ENCODE results near the gene TMEM14A.

Gene TMEM14A

DNA sequence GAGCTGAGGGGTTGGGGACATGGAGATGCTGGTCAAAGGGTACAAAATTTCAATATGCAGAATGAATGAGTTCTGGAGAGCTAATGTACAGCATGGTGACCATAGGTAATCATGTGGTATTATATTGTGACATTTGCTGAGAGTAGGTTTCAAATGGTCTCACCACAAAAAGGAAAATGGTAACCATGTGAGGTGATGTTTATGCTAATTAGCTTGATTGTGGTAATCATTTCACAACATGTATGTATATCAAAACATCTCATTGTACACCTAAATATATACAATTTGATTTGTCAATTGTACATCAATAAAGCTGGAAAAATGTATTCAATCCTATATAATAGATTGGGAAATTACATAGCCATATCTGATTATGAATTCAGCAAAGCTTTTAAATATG is 29.5 kb upstream of the TMEM14A start:
- no peak overlapping the region for H3K4me3 ChIP-seq (ENCODE audit: low read length)
- H3K36me3 ChIP-seq (ENCODE audit: control insufficient read depth, insufficient read depth, low read length) = no peaks in the 10 kb centered on the region
- H3K27ac ChIP-seq (ENCODE audit: low read length) = no peak overlapping the region
- no peaks in the 10 kb centered on the region for H3K27me3 ChIP-seq (ENCODE audit: control insufficient read depth, insufficient read depth, low read length)
- no peaks in the 10 kb centered on the region for H3K9me3 ChIP-seq (ENCODE audit: control insufficient read depth, insufficient read depth, low read length)
- H3K4me1 ChIP-seq (ENCODE audit: control insufficient read depth, insufficient read depth, low read length) = no peaks in the 10 kb centered on the region
- DNase-seq (ENCODE audit: low read depth, low spot score) = no peak

DNA sequence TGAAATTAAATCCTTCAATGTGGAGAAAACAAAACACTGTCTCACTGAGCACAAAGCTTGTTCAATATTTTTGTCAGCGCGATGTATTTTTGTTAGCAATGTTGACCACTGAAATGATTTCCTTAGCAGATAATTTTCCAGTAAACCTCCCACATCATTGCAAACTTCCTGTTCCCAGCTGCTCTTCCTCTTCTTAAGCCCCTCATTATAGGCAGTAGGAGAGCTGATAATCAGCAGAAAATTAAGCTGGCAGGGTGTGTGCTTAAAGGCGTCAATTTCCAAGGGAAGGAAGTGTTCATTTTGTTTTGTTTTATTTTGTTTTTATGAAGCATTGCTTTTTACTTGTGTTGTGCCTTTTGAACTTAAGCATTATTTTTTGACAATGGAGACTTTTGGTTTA is 29.1 kb upstream of the TMEM14A start:
- no peak for DNase-seq (ENCODE audit: low read depth, low spot score)
- H3K36me3 ChIP-seq (ENCODE audit: control insufficient read depth, insufficient read depth, low read length) = no peaks in the 10 kb centered on the region
- H3K27ac ChIP-seq (ENCODE audit: low read length) = no peak overlapping the region
- H3K4me1 ChIP-seq (ENCODE audit: control insufficient read depth, insufficient read depth, low read length) = no peaks in the 10 kb centered on the region
- no peaks in the 10 kb centered on the region for H3K27me3 ChIP-seq (ENCODE audit: control insufficient read depth, insufficient read depth, low read length)
- WGBS (ENCODE audit: insufficient coverage, insufficient read length) = no CpG with 5 or more reads among the region's 3 CpGs
- H3K4me3 ChIP-seq (ENCODE audit: low read length) = no peak overlapping the region
- H3K9me3 ChIP-seq (ENCODE audit: control insufficient read depth, insufficient read depth, low read length) = no peaks in the 10 kb centered on the region

DNA sequence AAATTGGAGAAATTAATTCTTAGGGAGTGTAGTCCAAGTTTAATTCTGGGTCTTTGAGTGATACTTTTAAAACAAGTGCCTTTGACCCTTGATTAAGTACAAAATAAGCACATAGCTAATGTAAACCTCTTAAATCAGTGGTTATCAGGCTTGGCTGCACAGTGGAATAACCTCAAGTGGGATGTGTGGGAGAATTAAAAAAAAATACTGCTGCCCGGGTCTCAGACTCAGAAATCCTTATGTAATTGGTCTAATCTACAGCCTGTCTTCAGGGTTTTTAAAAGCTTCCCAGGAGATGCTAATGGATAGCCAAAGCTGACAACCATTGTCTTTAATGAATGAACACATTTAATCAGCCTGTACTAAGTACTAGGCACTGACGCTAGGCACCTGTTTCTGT is 28.5 kb upstream of the TMEM14A start:
- no CpG with 5 or more reads among the region's 2 CpGs for WGBS (ENCODE audit: insufficient coverage, insufficient read length)
- no peaks in the 10 kb centered on the region for H3K4me1 ChIP-seq (ENCODE audit: control insufficient read depth, insufficient read depth, low read length)
- H3K27me3 ChIP-seq (ENCODE audit: control insufficient read depth, insufficient read depth, low read length) = no peaks in the 10 kb centered on the region
- H3K4me3 ChIP-seq (ENCODE audit: low read length) = no peak overlapping the region
- H3K9me3 ChIP-seq (ENCODE audit: control insufficient read depth, insufficient read depth, low read length) = no peaks in the 10 kb centered on the region
- no peak for DNase-seq (ENCODE audit: low read depth, low spot score)
- no peak overlapping the region for H3K27ac ChIP-seq (ENCODE audit: low read length)
- H3K36me3 ChIP-seq (ENCODE audit: control insufficient read depth, insufficient read depth, low read length) = no peaks in the 10 kb centered on the region

DNA sequence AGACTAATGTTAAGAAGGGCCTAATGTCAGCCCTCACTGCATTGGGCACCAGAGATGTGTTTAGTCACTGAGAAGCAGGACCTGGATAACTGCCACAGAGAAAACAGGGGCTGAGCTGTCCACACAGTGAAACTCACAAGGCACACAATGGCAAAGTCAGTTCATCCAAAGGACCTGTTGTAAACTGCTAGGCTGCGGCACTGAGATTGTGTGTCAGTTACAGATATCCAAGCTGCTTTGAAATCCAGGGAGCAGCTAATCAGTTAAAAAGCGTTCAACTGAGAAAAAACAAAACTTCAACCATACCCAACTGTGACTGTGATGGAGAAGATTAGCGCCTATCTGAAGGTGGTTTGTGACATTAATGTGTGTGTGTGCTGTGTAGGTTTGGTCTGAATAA is 27.8 kb upstream of the TMEM14A start:
- H3K36me3 ChIP-seq (ENCODE audit: control insufficient read depth, insufficient read depth, low read length) = no peaks in the 10 kb centered on the region
- H3K4me1 ChIP-seq (ENCODE audit: control insufficient read depth, insufficient read depth, low read length) = no peaks in the 10 kb centered on the region
- WGBS (ENCODE audit: insufficient coverage, insufficient read length) = no CpG with 5 or more reads among the region's 3 CpGs
- no peak overlapping the region for H3K4me3 ChIP-seq (ENCODE audit: low read length)
- no peak overlapping the region for H3K27ac ChIP-seq (ENCODE audit: low read length)
- H3K9me3 ChIP-seq (ENCODE audit: control insufficient read depth, insufficient read depth, low read length) = no peaks in the 10 kb centered on the region
- no peak for DNase-seq (ENCODE audit: low read depth, low spot score)
- no peaks in the 10 kb centered on the region for H3K27me3 ChIP-seq (ENCODE audit: control insufficient read depth, insufficient read depth, low read length)

DNA sequence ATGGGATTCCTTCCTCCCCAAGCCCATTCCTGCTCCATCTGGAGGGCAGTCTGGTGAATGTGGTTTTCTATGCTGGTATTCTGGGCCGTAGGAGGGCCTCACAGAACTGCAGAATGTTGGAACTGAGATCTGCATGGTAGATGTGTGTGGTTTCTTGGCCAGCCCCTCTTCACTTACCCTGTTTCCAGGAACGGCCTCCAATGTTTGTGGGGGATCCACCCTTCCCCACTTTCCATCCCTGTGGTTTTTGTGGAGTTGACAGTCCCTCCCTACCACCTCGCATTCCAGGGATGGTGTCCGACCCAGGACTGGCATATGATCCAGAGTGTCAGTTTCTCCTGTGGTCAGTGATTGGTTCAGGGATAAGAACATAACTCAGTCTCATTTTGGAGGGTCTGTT is 26.7 kb upstream of the TMEM14A start:
- H3K4me3 ChIP-seq (ENCODE audit: low read length) = no peak overlapping the region
- no CpG with 5 or more reads among the region's 4 CpGs for WGBS (ENCODE audit: insufficient coverage, insufficient read length)
- H3K27ac ChIP-seq (ENCODE audit: low read length) = no peak overlapping the region
- H3K4me1 ChIP-seq (ENCODE audit: control insufficient read depth, insufficient read depth, low read length) = no peaks in the 10 kb centered on the region
- no peaks in the 10 kb centered on the region for H3K9me3 ChIP-seq (ENCODE audit: control insufficient read depth, insufficient read depth, low read length)
- no peak for DNase-seq (ENCODE audit: low read depth, low spot score)
- H3K36me3 ChIP-seq (ENCODE audit: control insufficient read depth, insufficient read depth, low read length) = no peaks in the 10 kb centered on the region
- no peaks in the 10 kb centered on the region for H3K27me3 ChIP-seq (ENCODE audit: control insufficient read depth, insufficient read depth, low read length)

DNA sequence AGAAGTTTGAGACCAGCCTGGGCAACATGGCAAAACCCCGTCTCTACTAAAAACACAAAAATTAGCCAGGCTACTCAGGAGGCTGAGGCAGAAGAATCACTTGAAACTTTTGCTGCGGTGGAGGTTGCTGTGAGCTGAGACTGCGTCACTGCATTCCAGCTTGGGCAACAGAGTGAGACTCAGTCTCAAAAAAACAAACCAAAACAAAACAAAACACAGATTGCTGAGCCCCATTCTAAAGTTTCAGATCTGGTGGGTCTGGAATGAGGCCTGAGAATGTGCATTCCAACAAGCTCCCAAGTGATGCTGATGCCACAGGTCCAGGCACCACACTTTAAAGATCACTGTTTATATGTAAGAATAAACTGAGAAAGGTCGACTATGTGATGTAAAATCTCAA is 24.9 kb upstream of the TMEM14A start:
- Histone ChIP-seq H3K4me1 (ENCODE audit: control insufficient read depth, insufficient read depth, low read length) (no peaks in the 10 kb centered on the region), H3K9me3 (ENCODE audit: control insufficient read depth, insufficient read depth, low read length) (no peaks in the 10 kb centered on the region), H3K27me3 (ENCODE audit: control insufficient read depth, insufficient read depth, low read length) (no peaks in the 10 kb centered on the region), H3K27ac (ENCODE audit: low read length) (no peak overlapping the region), H3K36me3 (ENCODE audit: control insufficient read depth, insufficient read depth, low read length) (no peaks in the 10 kb centered on the region), H3K4me3 (ENCODE audit: low read length) (no peak overlapping the region)
- no CpG with 5 or more reads among the region's 4 CpGs for WGBS (ENCODE audit: insufficient coverage, insufficient read length)
- DNase-seq (ENCODE audit: low read depth, low spot score) = no peak

DNA sequence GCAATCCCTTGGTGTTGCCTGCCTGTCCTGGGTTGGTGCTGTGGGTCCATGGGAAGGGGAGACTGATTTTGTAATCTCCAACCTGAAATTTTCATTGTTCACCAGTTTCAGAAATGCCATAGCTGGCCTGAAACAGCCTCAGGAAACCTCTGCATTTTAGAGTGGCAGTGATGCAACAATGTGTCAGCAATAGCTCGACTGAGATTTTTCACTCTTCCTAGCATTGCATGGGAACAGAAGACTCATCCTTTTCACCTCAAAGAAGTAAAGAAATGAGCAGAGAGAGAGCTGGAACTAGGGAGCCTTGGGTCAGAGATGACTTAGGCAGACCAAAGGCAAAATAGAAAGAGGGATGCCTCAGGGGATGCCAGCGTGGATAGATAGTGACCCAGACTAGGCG is 23.7 kb upstream of the TMEM14A start:
- no CpG with 5 or more reads among the region's 3 CpGs for WGBS (ENCODE audit: insufficient coverage, insufficient read length)

DNA sequence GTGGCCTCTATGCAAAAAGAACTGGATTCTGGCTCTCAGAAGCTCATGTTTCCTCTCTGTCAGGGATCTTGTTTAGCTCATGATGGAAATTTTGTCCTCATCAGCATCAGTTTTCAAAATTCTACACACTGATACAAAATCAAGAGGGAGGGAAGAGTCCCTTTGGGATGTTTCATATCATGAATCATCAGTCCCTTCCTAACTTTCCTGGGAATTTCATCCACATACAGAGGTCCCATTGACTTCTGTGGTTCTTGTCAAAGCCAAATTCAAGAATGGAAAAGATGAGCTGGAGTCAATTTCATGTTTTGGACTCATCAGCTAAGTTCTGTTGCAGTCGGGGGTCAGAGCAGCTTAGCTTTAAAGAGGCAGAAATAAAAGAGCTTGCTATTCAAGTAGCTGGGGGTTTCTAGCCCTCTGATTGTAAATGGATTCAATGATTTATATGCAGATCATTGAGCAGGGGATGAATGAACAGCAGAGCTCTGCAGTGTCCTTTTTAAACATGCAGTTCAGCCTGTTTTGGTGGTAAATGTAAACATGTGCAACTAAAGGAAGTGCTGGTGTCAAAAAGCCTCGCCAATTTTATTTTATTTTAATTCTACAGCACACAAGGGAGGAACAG is 21.3 kb upstream of the TMEM14A start:
- H3K9me3 ChIP-seq (ENCODE audit: control insufficient read depth, insufficient read depth, low read length) = no peaks in the 10 kb centered on the region
- no CpG with 5 or more reads among the region's 2 CpGs for WGBS (ENCODE audit: insufficient coverage, insufficient read length)

More for the DNA sequence above, 23.7 kb upstream of the TMEM14A start:
- H3K27me3 ChIP-seq (ENCODE audit: control insufficient read depth, insufficient read depth, low read length) = no peaks in the 10 kb centered on the region
- no peak overlapping the region for H3K4me3 ChIP-seq (ENCODE audit: low read length)
- H3K4me1 ChIP-seq (ENCODE audit: control insufficient read depth, insufficient read depth, low read length) = no peaks in the 10 kb centered on the region
- H3K27ac ChIP-seq (ENCODE audit: low read length) = no peak overlapping the region
- H3K36me3 ChIP-seq (ENCODE audit: control insufficient read depth, insufficient read depth, low read length) = no peaks in the 10 kb centered on the region
- H3K9me3 ChIP-seq (ENCODE audit: control insufficient read depth, insufficient read depth, low read length) = no peaks in the 10 kb centered on the region
- no peak for DNase-seq (ENCODE audit: low read depth, low spot score)

DNA sequence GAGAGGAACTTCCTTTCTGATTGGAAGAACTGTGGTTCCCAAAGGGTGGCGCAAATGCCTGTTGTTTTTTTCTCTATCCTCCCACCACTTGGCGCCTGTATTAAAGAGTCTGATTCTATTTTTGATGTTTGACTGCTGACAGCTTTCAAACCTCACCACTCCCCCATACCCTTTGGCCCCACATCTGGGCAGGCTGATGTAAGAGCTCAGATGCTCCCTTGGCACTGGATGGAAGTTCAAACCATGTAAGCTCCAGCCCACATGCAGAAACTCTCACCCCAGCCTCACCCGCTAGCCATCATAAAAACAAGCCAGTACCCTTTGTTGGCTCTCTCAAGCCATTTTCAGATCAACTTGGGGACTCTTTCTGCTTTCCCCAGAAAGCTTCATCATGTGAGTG is 20.0 kb upstream of the TMEM14A start:
- Histone ChIP-seq H3K4me1 (ENCODE audit: control insufficient read depth, insufficient read depth, low read length) (no peaks in the 10 kb centered on the region), H3K27ac (ENCODE audit: low read length) (no peak overlapping the region), H3K4me3 (ENCODE audit: low read length) (no peak overlapping the region), H3K9me3 (ENCODE audit: control insufficient read depth, insufficient read depth, low read length) (no peaks in the 10 kb centered on the region), H3K36me3 (ENCODE audit: control insufficient read depth, insufficient read depth, low read length) (no peaks in the 10 kb centered on the region), H3K27me3 (ENCODE audit: control insufficient read depth, insufficient read depth, low read length) (no peaks in the 10 kb centered on the region)
- WGBS (ENCODE audit: insufficient coverage, insufficient read length) = no CpG with 5 or more reads among the region's 3 CpGs
- DNase-seq (ENCODE audit: low read depth, low spot score) = no peak

More for the DNA sequence above, 21.3 kb upstream of the TMEM14A start:
- no peaks in the 10 kb centered on the region for H3K36me3 ChIP-seq (ENCODE audit: control insufficient read depth, insufficient read depth, low read length)
- no peak overlapping the region for H3K27ac ChIP-seq (ENCODE audit: low read length)
- H3K4me3 ChIP-seq (ENCODE audit: low read length) = no peak overlapping the region
- no peak for DNase-seq (ENCODE audit: low read depth, low spot score)
- no peaks in the 10 kb centered on the region for H3K27me3 ChIP-seq (ENCODE audit: control insufficient read depth, insufficient read depth, low read length)
- H3K4me1 ChIP-seq (ENCODE audit: control insufficient read depth, insufficient read depth, low read length) = no peaks in the 10 kb centered on the region

DNA sequence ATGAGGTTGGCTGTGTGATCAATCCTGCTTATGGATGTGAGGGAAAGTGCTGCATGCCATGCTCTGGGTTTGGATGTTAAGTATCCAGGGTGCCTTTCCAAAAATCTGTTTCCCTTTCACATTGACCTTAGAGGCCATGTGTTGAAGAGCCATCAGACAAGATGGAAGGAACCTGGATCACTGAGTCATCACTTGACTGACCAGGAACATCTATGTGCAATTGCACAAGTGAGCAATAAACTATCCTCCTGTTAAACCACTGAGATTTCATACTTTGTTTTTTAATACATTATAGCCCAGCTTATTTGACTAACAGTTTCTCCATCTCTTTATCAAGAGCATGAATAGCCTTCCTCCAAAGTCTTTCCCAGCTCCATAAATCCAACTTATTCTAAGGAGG is 17.8 kb upstream of the TMEM14A start:
- H3K4me3 ChIP-seq (ENCODE audit: low read length) = no peak overlapping the region
- no peak for DNase-seq (ENCODE audit: low read depth, low spot score)
- H3K27ac ChIP-seq (ENCODE audit: low read length) = no peak overlapping the region
- H3K36me3 ChIP-seq (ENCODE audit: control insufficient read depth, insufficient read depth, low read length) = no peaks in the 10 kb centered on the region
- H3K9me3 ChIP-seq (ENCODE audit: control insufficient read depth, insufficient read depth, low read length) = peaks cover 2% of the 10 kb centered on the region; the same call in 1 of the 2 replicates
- H3K27me3 ChIP-seq (ENCODE audit: control insufficient read depth, insufficient read depth, low read length) = no peaks in the 10 kb centered on the region
- no peaks in the 10 kb centered on the region for H3K4me1 ChIP-seq (ENCODE audit: control insufficient read depth, insufficient read depth, low read length)

DNA sequence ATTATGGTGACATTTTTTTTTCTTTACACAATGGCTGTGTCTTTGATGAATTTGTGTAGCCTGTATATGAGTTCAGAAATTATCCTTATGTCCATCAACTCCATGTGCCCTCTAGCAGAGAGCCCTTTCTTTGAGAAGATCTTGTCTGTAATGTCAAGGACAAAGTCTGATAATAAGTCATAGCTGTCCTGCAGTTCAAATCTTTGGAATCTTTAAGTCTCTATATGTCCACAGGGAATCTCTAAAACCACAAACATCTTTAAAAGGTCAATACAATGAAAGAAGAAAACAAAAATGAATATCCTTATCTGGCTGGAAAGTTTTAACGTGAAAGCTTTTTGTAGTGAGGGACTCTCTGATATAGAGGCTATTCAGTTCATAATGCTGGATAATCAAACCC is 16.9 kb upstream of the TMEM14A start:
- Histone ChIP-seq H3K36me3 (ENCODE audit: control insufficient read depth, insufficient read depth, low read length) (no peaks in the 10 kb centered on the region), H3K27me3 (ENCODE audit: control insufficient read depth, insufficient read depth, low read length) (no peaks in the 10 kb centered on the region), H3K4me3 (ENCODE audit: low read length) (no peak overlapping the region), H3K4me1 (ENCODE audit: control insufficient read depth, insufficient read depth, low read length) (no peaks in the 10 kb centered on the region), H3K9me3 (ENCODE audit: control insufficient read depth, insufficient read depth, low read length) (peaks cover 2% of the 10 kb centered on the region; the same call in 1 of the 2 replicates), H3K27ac (ENCODE audit: low read length) (no peak overlapping the region)
- WGBS (ENCODE audit: insufficient coverage, insufficient read length) = no CpG with 5 or more reads among the region's 1 CpG
- no peak for DNase-seq (ENCODE audit: low read depth, low spot score)
